Esophagus squamous epithelium (tissue), 5 donors: ENCODE measurements around the gene XRCC4. TPM values are rescaled to one million over a fixed set of nuclear protein-coding genes. Genes with fewer than 3 reads are reported as not detected.

Experiments used
- DNase-seq: peaks from one replicate; lab custom pipeline; 2025; lab: John Stamatoyannopoulos, UW
- H3K27ac ChIP-seq, 4 donors: fragments of 200-600 bp; sonication (generic); one replicate each; pipeline ENCODE4 v1.5.1; 2016 to 2019; ENCODE audit warnings: mild to moderate bottlenecking in 1 of 4
- H3K27me3 ChIP-seq, 4 donors: fragments of 200-600 bp; sonication (generic); 1 replicate in 3 of 4; 2 replicates in 1 of 4; pipeline versions ENCODE4 v1.5.1 to v1.6.0; 2017 to 2021; ENCODE audit warnings: antibody characterized with exemption in 1 of 4
- H3K36me3 ChIP-seq, 3 donors: fragments of 200-600 bp; sonication (generic); one replicate each; pipeline ENCODE4 v1.5.1; 2016 to 2019
- H3K4me1 ChIP-seq, 3 donors: fragments of 200-600 bp; sonication (generic); one replicate each; pipeline ENCODE4 v1.5.1; 2017 to 2019
- H3K4me3 ChIP-seq, 4 donors: fragments of 200-600 bp; sonication (generic); 1 replicate in 3 of 4; 2 replicates in 1 of 4; pipeline ENCODE4 v1.5.1; 2016 to 2019; ENCODE audit warnings: mild to moderate bottlenecking in 2 of 4, moderate library complexity in 1 of 4
- H3K9me3 ChIP-seq, 3 donors: fragments of 200-600 bp; sonication (generic); one replicate each; pipeline ENCODE4 v1.5.1; 2016 to 2019
- POLR2A ChIP-seq, 4 donors: fragments of 450-650 bp; IDR thresholded peaks; one replicate each; pipeline ENCODE4 v1.6.1; 2017; ENCODE audit warnings: antibody characterized with exemption in 4 of 4, mild to moderate bottlenecking in 4 of 4, moderate library complexity in 3 of 4
- WGBS, 2 donors: methylation state at CpG; one replicate each; pipeline ENCODE4 v1.1.5; 2018; 5-methylcytosine and 5-hydroxymethylcytosine counted together
- intact Hi-C: fragments of 100-400 bp; cut with DNase I; formaldehyde crosslinking; loops from one replicate; pipeline ENCODE4 v1.15.0; 2022
- total RNA-seq, 4 donors: library from RNA; depleted of rRNA; stranded (reverse); fragments of >200 nt; gene quantifications; one replicate each; pipeline ENCODE4 v1.1.0, GENCODE V29; 2016
- TF ChIP-seq, protein P1 (sequence below), 6 experiments: fragments of 450-650 bp in 4 of 6; fragments of 200-600 bp in 2 of 6; sonication (generic) in 2 of 6; IDR thresholded peaks; one replicate each; pipeline ENCODE4 v1.5.1; 2016 to 2019; ENCODE audit warnings: antibody characterized with exemption in 6 of 6, mild to moderate bottlenecking in 4 of 6, moderate library complexity in 4 of 6
- donor health status: DM: yes; HTN: yes; CAD: no.

The XRCC4 gene
- total RNA-seq, 4 donors from 2014 or later = 2.9 to 10.3 (median 7.4) TPM

DNA sequence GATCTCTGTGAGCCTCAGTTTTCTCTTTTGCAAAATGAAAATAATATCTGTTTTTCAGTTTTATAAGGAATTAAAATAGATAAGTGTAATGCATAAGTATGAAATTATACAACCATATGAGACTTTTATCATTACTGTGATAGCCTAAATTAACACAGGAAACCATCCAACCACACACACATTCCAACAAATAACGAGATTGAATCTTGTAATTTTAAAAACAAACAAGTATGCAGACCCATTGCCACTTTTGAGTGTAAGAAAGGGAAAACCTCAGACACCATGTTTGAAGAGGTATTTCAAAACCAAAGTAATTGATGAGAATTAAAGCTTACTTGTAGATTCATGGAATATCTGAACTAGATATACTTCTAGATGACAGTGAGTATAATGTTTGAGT is 32.0 kb downstream of the XRCC4 start:
- WGBS, 2 donors = 70 to 90% methylated on average over 1 of the region's 1 CpG
- TF ChIP-seq, protein P1, sequence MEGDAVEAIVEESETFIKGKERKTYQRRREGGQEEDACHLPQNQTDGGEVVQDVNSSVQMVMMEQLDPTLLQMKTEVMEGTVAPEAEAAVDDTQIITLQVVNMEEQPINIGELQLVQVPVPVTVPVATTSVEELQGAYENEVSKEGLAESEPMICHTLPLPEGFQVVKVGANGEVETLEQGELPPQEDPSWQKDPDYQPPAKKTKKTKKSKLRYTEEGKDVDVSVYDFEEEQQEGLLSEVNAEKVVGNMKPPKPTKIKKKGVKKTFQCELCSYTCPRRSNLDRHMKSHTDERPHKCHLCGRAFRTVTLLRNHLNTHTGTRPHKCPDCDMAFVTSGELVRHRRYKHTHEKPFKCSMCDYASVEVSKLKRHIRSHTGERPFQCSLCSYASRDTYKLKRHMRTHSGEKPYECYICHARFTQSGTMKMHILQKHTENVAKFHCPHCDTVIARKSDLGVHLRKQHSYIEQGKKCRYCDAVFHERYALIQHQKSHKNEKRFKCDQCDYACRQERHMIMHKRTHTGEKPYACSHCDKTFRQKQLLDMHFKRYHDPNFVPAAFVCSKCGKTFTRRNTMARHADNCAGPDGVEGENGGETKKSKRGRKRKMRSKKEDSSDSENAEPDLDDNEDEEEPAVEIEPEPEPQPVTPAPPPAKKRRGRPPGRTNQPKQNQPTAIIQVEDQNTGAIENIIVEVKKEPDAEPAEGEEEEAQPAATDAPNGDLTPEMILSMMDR (IDR thresholded peaks at IDR 0.05) = no peak
- no peak for TF ChIP-seq POLR2A (IDR thresholded peaks at IDR 0.05)
- peaks cover 0 to 19% (median 0%) of the 10 kb centered on the region in 3 donors for H3K36me3 ChIP-seq
- intact Hi-C loops = no loop called here
- H3K27ac ChIP-seq = no peak overlapping the region
- no peaks in the 10 kb centered on the region for H3K27me3 ChIP-seq
- no peaks in the 10 kb centered on the region for H3K4me1 ChIP-seq
- no peaks in the 10 kb centered on the region for H3K9me3 ChIP-seq
- DNase-seq = no peak
- H3K4me3 ChIP-seq = no peak overlapping the region

DNA sequence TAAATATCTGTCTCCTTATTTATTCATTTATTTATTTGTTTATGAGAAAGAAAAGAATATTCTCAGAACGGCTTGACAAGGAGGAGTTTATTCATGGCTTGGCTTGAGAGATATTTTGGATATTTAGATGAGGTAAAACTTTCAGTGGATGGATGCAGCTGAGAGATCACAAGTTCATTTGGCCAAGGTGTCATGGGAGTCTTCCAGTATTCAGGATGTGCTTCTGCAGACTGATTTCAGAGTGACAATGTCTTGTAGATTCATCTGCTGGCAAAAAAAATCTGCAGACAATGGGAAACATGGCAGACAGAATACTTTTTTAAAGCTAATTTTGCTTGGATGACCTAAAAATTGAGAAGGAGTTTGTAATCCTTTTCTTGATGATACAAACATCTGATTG is 38.5 kb downstream of the XRCC4 start:
- intact Hi-C loops = no loop called here
- no peak for DNase-seq
- Histone ChIP-seq H3K36me3 (peaks cover 0 to 28% (median 0%) of the 10 kb centered on the region in 3 donors), H3K4me1 (no peaks in the 10 kb centered on the region), H3K9me3 (peaks cover 0 to 7% (median 0%) of the 10 kb centered on the region in 3 donors), H3K27me3 (no peaks in the 10 kb centered on the region), H3K27ac (no peak overlapping the region), H3K4me3 (no peak overlapping the region)
- 76 to 81% methylated on average over 1 of the region's 1 CpG for WGBS, 2 donors
- TF ChIP-seq, protein P1 (IDR thresholded peaks at IDR 0.05) = no peak
- no peak for TF ChIP-seq POLR2A (IDR thresholded peaks at IDR 0.05)

DNA sequence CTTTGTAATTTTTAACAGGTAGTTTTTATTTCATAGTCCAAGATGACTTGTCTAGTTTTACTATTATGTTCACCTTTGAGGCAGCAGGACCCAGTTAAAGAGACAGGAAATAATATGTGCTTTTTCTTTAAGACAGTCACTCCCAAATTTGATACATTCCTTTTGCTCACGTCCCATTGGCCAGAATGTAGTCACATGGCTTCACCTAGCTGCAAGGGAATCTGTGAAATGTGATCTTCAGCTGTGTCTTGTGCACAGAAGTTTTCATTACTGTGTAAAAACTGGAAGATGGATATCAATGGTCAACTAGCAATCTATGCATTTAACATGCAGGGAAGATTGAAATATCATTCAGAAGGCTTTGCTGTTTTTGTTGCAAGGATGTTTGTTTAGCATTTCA is 41.1 kb downstream of the XRCC4 start:
- no peak for TF ChIP-seq POLR2A (IDR thresholded peaks at IDR 0.05)
- TF ChIP-seq, protein P1 (IDR thresholded peaks at IDR 0.05) = no peak
- intact Hi-C loops = no loop called here
- Histone ChIP-seq H3K27ac (no peak overlapping the region), H3K36me3 (peaks cover 0 to 18% (median 0%) of the 10 kb centered on the region in 3 donors), H3K4me3 (no peak overlapping the region), H3K9me3 (peaks cover 0 to 7% (median 0%) of the 10 kb centered on the region in 3 donors), H3K27me3 (no peaks in the 10 kb centered on the region), H3K4me1 (no peaks in the 10 kb centered on the region)
- DNase-seq = no peak
- 75 to 89% methylated on average over 1 of the region's 1 CpG for WGBS, 2 donors

DNA sequence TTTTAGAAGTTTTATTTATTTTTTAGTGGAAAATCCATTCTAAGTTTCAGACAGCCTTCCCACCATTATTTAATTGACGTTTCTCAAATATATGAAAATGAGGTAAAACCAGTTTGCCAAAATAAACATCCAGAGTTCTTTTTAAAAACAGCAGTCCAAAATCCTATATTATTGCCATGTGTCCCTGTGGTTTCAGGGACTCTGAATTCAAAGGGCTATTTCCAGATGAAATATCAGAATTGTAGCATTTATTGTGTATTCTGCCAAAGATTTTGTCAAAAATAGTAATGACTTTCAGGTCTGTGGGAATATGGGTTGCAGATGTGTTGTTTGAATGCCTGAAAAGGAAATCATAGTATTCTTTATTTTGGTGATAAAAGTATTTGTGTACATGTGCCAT is 41.6 kb downstream of the XRCC4 start:
- Histone ChIP-seq H3K4me1 (no peaks in the 10 kb centered on the region), H3K4me3 (no peak overlapping the region), H3K27ac (no peak overlapping the region), H3K36me3 (peaks cover 0 to 13% (median 0%) of the 10 kb centered on the region in 3 donors), H3K9me3 (peaks cover 0 to 7% (median 0%) of the 10 kb centered on the region in 3 donors), H3K27me3 (no peaks in the 10 kb centered on the region)
- 26 to 81% methylated on average over 1 of the region's 1 CpG for WGBS, 2 donors
- DNase-seq = no peak
- intact Hi-C loops = no loop called here
- TF ChIP-seq POLR2A (IDR thresholded peaks at IDR 0.05) = no peak
- TF ChIP-seq, protein P1 (IDR thresholded peaks at IDR 0.05) = no peak

DNA sequence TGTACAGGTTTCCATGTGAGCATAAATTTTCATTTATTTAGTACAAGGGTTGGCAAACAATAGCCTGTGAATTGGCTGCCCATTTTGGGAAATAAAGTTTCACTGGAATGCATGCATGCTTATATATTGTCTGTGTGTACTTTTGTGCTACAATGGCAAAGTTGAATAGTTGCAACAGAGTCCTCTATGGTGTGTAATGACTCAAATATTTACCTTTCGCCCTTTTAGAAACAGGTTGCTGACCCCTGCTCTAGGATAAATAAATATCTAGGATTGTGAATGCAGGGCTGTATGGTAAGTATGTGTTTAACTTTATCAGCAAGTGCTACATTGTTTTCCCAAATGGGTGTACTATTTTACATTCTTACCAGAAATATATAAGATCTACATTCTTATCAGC is 47.2 kb downstream of the XRCC4 start:
- no peak overlapping the region for H3K27ac ChIP-seq
- H3K4me1 ChIP-seq = no peaks in the 10 kb centered on the region
- TF ChIP-seq, protein P1 (IDR thresholded peaks at IDR 0.05) = no peak
- no peak for TF ChIP-seq POLR2A (IDR thresholded peaks at IDR 0.05)
- H3K27me3 ChIP-seq = no peaks in the 10 kb centered on the region
- intact Hi-C loops = no loop called here
- peaks cover 0 to 2% (median 0%) of the 10 kb centered on the region in 3 donors for H3K9me3 ChIP-seq
- no peaks in the 10 kb centered on the region for H3K36me3 ChIP-seq
- no peak overlapping the region for H3K4me3 ChIP-seq
- 86% methylated on average over 1 of the region's 1 CpG for WGBS, 2 donors
- DNase-seq = no peak
